Caco-2 (cell line): ENCODE data around the gene GIN1. TPM values are rescaled to one million over a fixed set of nuclear protein-coding genes. Genes with fewer than 3 reads are reported as not detected.
A peak's percentile ranks its signal among the peaks of the same experiment; 100 is the strongest.

Source experiments
- BruUV-seq: library from RNA; stranded (reverse); fragments of 400-500 nt; replicated peaks from 2 replicates; lab custom pipeline; 2021; lab: Mats Ljungman, UMichigan
- CTCF ChIA-PET: fragments of 300-600 bp; sonication (Branson Sonifier 250); formaldehyde crosslinking; loops from one replicate; lab custom pipeline; 2022; ENCODE audit warnings: antibody characterized with exemption; lab: Charles Lee
- POLR2A ChIA-PET: fragments of 300-600 bp; sonication (Branson Sonifier 250); formaldehyde crosslinking; loops from one replicate; lab custom pipeline; 2022; ENCODE audit warnings: antibody characterized with exemption; lab: Charles Lee
- DNase-seq, 2 experiments: peaks; one replicate each; pipeline versions ENCODE4 v3.0.0 to v3.0.0-alpha.2; 2020 to 2022
- H3K27me3 ChIP-seq: replicated peaks from 2 replicates; pipeline ENCODE4 v1.6.0; 2011; ENCODE audit warnings: low read length; ENCODE audit not compliant: control insufficient read depth, insufficient read depth
- H3K36me3 ChIP-seq: 2 replicates; pipeline ENCODE4 v1.5.1; 2011; ENCODE audit warnings: low read length; ENCODE audit not compliant: control insufficient read depth, insufficient read depth
- H3K4me1 ChIP-seq: fragments of 250-450 bp; sonication (Bioruptor Pico); 2 replicates; pipeline ENCODE4 v1.5.1; 2020; ENCODE audit warnings: mild to moderate bottlenecking
- H3K4me3 ChIP-seq: 2 replicates; pipeline ENCODE4 v1.5.1; 2011; ENCODE audit warnings: low read depth, mild to moderate bottlenecking, control low read depth, low read length
- H3K9me3 ChIP-seq: fragments of 250-450 bp; sonication (Bioruptor Pico); 2 replicates; pipeline ENCODE4 v1.5.1; 2020; ENCODE audit warnings: mild to moderate bottlenecking, moderate library complexity
- H3K27ac Mint-ChIP-seq: one replicate; pipeline ENCODE4 v1.8.0; 2022; ENCODE audit warnings: mixed read lengths; ENCODE audit not compliant: unreplicated experiment
- H3K27me3 Mint-ChIP-seq: one replicate; pipeline ENCODE4 v1.8.0; 2022; ENCODE audit warnings: mixed read lengths; ENCODE audit not compliant: insufficient read depth, unreplicated experiment
- H3K36me3 Mint-ChIP-seq: one replicate; pipeline ENCODE4 v1.8.0; 2022; ENCODE audit warnings: mild to moderate bottlenecking, mixed read lengths; ENCODE audit not compliant: insufficient read depth, unreplicated experiment
- H3K4me1 Mint-ChIP-seq: one replicate; pipeline ENCODE4 v1.8.0; 2022; ENCODE audit warnings: low read depth, mixed read lengths; ENCODE audit not compliant: unreplicated experiment
- H3K4me3 Mint-ChIP-seq: one replicate; pipeline ENCODE4 v1.8.0; 2022; ENCODE audit warnings: mild to moderate bottlenecking, moderate library complexity, mixed read lengths; ENCODE audit not compliant: unreplicated experiment
- H3K9me3 Mint-ChIP-seq: one replicate; pipeline ENCODE4 v1.8.0; 2022; ENCODE audit warnings: mixed read lengths; ENCODE audit not compliant: unreplicated experiment
- intact Hi-C: fragments of 100-400 bp; cut with micrococcal nuclease; formaldehyde crosslinking; loops from one replicate; pipeline ENCODE4 v1.10.0; 2022; ENCODE audit not compliant: unreplicated experiment
- total RNA-seq: library from RNA; stranded (reverse); gene quantifications from 2 replicates; pipeline ENCODE4 v1.2.3, GENCODE V29; 2022
- TF ChIP-seq, protein P1 (sequence below), 2 experiments: fragments of 200-600 bp in 1 of 2; IDR thresholded peaks; 1 replicate in 1 of 2; 2 replicates in 1 of 2; pipeline versions ENCODE4 v1.5.1 to v1.8.0; 2011 to 2022; ENCODE audit warnings: antibody characterized with exemption in 1 of 2, control low read depth in 1 of 2, inconsistent platforms in 1 of 2, low read depth in 1 of 2, low read length in 1 of 2, mild to moderate bottlenecking in 1 of 2, moderate library complexity in 1 of 2; ENCODE audit not compliant: insufficient read depth in 1 of 2, severe bottlenecking in 1 of 2, unreplicated experiment in 1 of 2

Gene GIN1
- total RNA-seq, 1 experiment from 2014 or later, result 7.0 TPM

DNA sequence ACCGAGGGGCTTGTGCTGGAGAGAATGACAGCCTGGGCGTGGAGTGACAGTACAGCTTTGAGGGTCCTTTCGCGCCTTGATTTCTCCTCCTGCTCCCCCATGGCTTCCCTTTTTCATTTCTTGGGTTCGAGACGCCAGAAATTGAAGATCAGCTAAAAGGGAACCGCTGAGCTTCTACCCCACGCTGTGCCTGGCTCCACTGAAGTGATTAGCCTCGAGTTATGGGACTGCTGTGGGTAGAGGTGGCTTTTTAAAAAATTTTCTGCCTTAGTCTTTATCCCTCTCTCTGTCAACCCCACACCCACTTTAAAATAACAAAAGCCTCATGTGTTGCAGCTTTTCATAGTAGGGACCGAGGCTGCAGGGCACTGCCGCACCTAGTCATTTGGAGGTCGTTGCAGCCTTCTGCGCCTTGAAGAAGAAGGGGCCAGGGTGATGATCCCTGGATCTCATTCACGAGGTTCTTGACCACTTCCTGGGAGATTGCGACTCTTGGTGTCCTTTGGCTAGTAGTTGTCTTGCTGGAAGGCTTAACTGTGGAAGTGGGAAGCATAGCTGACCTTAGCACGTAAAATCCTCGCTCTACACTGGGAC lies 766 bp upstream of the GIN1 start:
- TSS peak; percentile 50 for BruUV-seq
- H3K9me3 ChIP-seq, result no peaks in the 10 kb centered on the region

DNA sequence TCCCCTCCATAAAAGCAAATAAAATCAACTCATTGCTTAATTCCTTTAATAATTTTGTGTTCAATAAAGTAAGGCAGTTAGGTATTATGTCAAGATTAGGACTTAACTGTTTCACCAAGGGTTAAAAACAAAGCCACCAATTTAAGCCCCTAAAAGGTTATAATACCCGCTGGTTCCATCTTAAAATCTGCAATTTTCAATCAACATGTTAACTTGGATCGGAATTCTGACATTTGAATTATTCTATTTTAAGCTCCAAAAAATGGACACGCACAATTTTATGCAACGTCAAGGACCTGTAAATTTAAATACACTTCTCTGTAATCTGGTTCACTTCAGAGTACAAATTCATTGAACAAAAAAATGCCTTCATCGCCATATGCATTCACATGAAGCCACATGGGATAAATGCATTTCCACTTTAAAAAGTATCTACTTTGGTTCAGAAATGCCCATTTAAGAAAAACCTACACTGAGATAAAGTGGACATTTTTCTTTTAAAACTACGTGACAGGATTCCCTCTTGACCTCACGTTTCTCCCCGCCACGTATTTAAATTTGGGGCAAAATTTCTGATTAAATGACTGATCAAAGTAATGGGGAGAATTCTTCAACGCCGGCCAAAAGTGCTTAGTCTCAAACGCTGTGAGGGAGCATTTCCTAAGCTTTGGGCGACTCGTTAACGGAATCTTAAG lies 721 bp downstream of the GIN1 start:
- Mint-ChIP-seq H3K36me3 (peaks cover 10% of the 10 kb centered on the region), H3K4me3 (peak overlapping the region; percentile 97), H3K9me3 (no peaks in the 10 kb centered on the region), H3K27ac (peak overlapping the region; percentile 100), H3K27me3 (no peaks in the 10 kb centered on the region), H3K4me1 (peaks cover 21% of the 10 kb centered on the region)
- Histone ChIP-seq H3K4me1 (no peaks in the 10 kb centered on the region), H3K27me3 (no peaks in the 10 kb centered on the region), H3K36me3 (no peaks in the 10 kb centered on the region), H3K4me3 (peak overlapping the region; percentile 63), H3K9me3 (no peaks in the 10 kb centered on the region)
- no peak for DNase-seq
- POLR2A ChIA-PET, result interaction anchor here (1.2 kb wide), 1 partner anchor 363 kb away, joined by 3 read pairs; no protein-coding TSS in a partner anchor
- TF ChIP-seq, protein P1, sequence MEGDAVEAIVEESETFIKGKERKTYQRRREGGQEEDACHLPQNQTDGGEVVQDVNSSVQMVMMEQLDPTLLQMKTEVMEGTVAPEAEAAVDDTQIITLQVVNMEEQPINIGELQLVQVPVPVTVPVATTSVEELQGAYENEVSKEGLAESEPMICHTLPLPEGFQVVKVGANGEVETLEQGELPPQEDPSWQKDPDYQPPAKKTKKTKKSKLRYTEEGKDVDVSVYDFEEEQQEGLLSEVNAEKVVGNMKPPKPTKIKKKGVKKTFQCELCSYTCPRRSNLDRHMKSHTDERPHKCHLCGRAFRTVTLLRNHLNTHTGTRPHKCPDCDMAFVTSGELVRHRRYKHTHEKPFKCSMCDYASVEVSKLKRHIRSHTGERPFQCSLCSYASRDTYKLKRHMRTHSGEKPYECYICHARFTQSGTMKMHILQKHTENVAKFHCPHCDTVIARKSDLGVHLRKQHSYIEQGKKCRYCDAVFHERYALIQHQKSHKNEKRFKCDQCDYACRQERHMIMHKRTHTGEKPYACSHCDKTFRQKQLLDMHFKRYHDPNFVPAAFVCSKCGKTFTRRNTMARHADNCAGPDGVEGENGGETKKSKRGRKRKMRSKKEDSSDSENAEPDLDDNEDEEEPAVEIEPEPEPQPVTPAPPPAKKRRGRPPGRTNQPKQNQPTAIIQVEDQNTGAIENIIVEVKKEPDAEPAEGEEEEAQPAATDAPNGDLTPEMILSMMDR (IDR thresholded peaks at IDR 0.05; ENCODE audit: insufficient read depth in 1 of 2, low read depth in 1 of 2, low read length in 1 of 2, severe bottlenecking in 1 of 2, unreplicated experiment in 1 of 2), result no peak
- CTCF ChIA-PET, result interaction anchor here (0.6 to 1.1 kb wide), 2 partner anchors 105 to 823 kb away, joined by 3 to 11 read pairs; no protein-coding TSS in a partner anchor
- TSS peak; percentile 87 for BruUV-seq
- intact Hi-C loops, result no loop called here

More for the DNA sequence above, 766 bp upstream of the GIN1 start:
- Mint-ChIP-seq H3K4me1 (peaks cover 21% of the 10 kb centered on the region), H3K36me3 (peaks cover 10% of the 10 kb centered on the region), H3K27ac (peak overlapping the region; percentile 100), H3K9me3 (no peaks in the 10 kb centered on the region), H3K4me3 (peak overlapping the region; percentile 97), H3K27me3 (no peaks in the 10 kb centered on the region)
- peak overlapping the region; percentile 63 for H3K4me3 ChIP-seq
- TF ChIP-seq, protein P1 (IDR thresholded peaks at IDR 0.05; ENCODE audit: insufficient read depth in 1 of 2, low read depth in 1 of 2, low read length in 1 of 2, severe bottlenecking in 1 of 2, unreplicated experiment in 1 of 2), result no peak
- no peaks in the 10 kb centered on the region for H3K36me3 ChIP-seq
- ChIA-PET CTCF (interaction anchor here (0.6 to 0.8 kb wide), 2 partner anchors 19 to 229 kb away, joined by 3 to 4 read pairs; no protein-coding TSS in a partner anchor), POLR2A (interaction anchor here (1.2 to 1.3 kb wide), 2 partner anchors 26 to 365 kb away, joined by 3 to 5 read pairs; no protein-coding TSS in a partner anchor)
- intact Hi-C loops, result loop anchor here (1.0 to 2.0 kb wide), 4 partner anchors 19 to 366 kb away; partner anchors contain the start of gene PAM
- no peaks in the 10 kb centered on the region for H3K27me3 ChIP-seq
- DNase-seq, result peak in 1 of 2 experiments; percentile 26
- H3K4me1 ChIP-seq, result no peaks in the 10 kb centered on the region

DNA sequence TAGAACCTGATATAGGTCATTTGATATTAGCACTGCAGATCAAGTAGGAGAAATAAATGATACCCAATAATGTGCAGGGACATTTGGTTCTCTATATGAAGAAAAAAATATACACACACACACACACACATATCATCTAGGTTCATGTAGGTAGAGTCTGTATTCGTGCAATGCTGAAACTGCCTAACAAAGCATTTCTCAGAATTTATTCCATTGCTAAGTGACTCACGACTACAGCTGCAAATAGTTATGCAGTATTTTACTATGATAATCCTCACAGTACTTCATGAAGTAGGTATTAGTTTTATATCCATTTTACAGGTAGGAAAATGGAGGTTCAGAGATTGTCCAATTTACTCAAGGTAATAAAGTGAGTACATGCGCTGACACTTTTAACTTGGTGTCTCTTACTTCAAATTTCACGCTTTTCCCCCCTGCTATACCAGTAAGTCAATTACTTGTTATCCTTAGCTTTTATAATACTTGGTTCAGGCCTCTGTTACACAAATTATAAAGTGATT lies 2.4 kb downstream of the GIN1 start:
- CTCF ChIA-PET, result no interaction called here
- Histone ChIP-seq H3K27me3 (no peaks in the 10 kb centered on the region), H3K4me3 (no peak overlapping the region), H3K36me3 (no peaks in the 10 kb centered on the region), H3K4me1 (no peaks in the 10 kb centered on the region), H3K9me3 (no peaks in the 10 kb centered on the region)
- Mint-ChIP-seq H3K9me3 (no peaks in the 10 kb centered on the region), H3K4me3 (no peak overlapping the region), H3K27me3 (no peaks in the 10 kb centered on the region), H3K27ac (no peak overlapping the region), H3K36me3 (peaks cover 10% of the 10 kb centered on the region), H3K4me1 (peaks cover 21% of the 10 kb centered on the region)
- TF ChIP-seq, protein P1 (IDR thresholded peaks at IDR 0.05; ENCODE audit: insufficient read depth in 1 of 2, low read depth in 1 of 2, low read length in 1 of 2, severe bottlenecking in 1 of 2, unreplicated experiment in 1 of 2), result no peak
- no peak for DNase-seq
- BruUV-seq, result no TSS peak
- intact Hi-C loops, result no loop called here
- POLR2A ChIA-PET, result no interaction called here
